Measurements from ENCODE around the gene ZDHHC11B.

GRCh38 chr5:683551-684481 is 100.7 kb downstream of the ZDHHC11B start:
- TF ChIP-seq, protein P1, sequence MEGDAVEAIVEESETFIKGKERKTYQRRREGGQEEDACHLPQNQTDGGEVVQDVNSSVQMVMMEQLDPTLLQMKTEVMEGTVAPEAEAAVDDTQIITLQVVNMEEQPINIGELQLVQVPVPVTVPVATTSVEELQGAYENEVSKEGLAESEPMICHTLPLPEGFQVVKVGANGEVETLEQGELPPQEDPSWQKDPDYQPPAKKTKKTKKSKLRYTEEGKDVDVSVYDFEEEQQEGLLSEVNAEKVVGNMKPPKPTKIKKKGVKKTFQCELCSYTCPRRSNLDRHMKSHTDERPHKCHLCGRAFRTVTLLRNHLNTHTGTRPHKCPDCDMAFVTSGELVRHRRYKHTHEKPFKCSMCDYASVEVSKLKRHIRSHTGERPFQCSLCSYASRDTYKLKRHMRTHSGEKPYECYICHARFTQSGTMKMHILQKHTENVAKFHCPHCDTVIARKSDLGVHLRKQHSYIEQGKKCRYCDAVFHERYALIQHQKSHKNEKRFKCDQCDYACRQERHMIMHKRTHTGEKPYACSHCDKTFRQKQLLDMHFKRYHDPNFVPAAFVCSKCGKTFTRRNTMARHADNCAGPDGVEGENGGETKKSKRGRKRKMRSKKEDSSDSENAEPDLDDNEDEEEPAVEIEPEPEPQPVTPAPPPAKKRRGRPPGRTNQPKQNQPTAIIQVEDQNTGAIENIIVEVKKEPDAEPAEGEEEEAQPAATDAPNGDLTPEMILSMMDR (conservative IDR thresholded peaks at IDR 0.05; ENCODE audit: low read depth, low read length), result no peak
- TF ChIP-seq EZH2phosphoT487 (IDR thresholded peaks at IDR 0.05; ENCODE audit: borderline replicate concordance, low read length) (no peak), EZH2 (IDR thresholded peaks at IDR 0.05; ENCODE audit: low read length, unreplicated experiment) (no peak)
